GM21825 (cell line): ENCODE measurements around the gene ELP4.

Source experiments
- ATAC-seq: cut with Tn5 transposase; IDR thresholded peaks from one replicate; pipeline ENCODE4 v1.9.1; 2021; ENCODE audit warnings: mild to moderate bottlenecking, moderate library complexity; ENCODE audit not compliant: unreplicated experiment

Gene ELP4

DNA sequence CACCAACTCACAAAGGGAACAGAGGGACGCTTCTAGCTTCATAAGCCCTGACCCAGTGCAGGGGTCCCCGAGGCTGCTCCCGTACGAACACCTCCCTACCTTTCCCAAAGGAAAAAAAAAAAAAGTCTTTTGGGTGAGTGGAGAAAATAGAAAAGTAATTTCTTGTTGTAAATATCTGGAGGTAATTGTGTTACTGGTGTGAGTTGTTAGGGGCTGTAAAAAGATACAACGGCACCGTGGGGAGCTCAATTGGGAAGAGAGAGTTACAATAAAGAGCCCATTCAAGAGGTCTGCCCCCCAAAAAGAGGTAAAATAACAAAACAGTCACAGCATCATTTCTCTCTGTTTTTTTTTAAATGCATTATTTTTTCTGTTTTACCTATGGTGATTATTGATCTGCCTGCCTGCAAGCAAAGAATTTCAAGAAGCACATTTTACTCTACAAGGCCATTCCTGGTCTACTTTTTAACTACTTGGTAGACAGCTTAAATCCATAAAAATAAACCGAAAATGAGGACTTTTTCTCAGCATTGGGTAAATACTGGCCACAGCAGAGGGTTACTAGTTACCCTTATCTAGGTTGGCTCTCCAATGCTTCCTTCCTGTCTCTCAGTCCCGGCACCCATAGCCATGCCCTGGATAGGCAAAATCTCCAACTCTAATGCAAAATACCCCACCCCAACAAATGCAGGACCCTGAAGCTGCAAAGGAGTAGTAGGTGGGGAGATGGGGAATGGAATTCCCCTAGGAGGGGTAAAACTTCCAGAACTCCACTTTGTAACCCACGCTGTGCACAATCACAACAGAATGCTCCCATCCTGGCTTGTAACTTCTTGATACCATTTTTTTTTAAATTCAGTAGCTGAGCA lies 298.5 kb downstream of the ELP4 start:
- no peak for ATAC-seq

DNA sequence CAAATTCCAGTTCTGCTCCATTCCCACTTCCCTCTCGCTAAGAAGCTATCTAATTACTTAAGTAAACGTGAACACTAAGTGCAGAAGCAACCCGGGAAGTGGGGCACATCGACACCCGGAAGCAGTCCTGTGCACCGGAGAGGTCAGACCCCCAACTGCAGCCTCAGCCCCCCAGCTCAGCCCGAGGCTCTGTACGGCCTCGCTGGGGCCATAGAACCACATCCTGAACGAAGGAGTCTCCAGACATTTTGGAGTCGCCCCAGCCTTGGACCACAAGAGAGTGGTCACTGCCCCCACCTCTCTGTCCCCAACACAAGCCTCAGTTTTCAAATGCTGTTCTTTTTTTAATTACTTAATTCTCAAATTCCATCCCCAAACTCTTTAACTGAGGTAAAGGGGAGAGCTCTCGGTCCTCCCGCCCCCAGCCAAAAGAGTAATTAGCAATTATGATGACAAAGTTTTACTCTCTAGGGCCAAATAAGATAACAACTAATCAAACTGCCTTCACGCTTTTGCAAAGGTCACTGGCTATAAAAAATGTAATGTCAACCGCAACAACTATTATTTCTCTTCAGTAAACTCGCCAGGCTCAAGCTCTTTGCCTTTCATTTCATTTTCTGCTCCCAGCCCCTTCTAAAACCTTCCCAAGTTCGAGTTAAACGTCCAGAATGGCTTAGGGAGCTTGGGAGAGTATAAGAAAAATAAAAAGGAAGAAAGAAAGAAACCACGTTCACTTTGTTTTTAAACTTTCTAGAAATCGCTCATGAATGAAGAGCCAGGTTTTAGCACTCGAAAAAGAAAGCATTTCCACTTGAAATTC lies 299.4 kb downstream of the ELP4 start:
- no peak for ATAC-seq

DNA sequence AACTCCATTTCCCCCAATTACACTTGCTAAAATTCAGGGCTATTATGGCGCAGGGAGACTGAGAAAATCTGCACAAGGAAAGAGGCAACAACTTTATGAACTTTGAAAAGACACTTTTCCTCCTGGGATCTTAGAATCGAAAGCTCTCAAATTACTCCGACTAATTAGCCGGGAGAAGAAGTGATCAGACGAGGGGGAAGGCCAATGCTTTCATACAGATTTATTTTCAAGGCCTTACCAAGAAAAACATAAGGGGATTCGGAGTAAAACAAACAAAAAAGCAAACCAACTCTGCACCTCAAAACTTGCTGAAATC lies 299.9 kb downstream of the ELP4 start:
- no peak for ATAC-seq

DNA sequence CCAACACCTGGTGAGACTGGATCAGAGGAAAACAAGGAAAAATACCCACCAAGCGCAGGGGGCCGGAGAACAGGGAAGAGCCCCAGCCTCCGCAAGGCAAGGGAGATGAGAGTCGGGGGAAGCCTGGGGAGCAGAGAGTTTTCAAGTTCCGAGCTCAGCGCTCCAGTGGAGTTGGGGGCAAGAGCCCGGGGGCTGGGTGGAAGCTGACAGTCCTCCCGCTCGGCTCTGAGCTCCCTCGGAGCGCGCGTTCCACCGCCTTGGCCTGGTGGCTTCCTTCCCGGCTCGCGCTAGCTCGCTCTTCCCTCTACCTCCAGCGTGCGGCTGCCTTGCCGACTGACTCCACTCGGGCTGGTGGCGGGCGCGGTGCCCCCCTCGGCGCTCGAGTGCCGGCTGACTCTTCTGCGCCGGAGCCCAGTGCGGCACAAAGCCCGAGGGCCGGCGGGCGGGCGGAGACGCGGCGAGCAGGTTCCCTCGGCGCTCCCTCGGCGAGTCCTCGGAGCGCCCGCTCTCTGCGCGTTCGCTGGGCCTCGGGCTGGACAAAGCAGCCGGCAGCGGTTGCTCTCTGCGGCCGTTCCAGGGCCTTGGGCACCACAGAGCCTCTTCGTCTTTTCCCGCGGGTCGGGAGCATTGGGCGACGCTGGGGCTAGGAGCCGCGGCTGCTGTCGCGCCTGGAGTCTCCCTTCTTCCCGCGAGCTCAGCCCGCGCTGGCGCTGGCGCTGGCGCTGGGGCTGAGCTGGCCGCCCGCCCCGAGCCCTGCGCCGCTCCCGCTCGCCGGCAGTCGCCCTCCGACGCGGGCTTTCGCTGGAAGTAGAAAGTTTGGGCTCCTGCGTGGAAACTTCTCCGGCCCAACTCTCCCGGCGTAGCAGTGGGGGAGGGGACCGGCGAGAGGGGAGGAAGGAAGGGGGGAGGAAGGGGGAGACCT lies 300.6 kb downstream of the ELP4 start:
- no peak for ATAC-seq

- ATAC-seq: peak; percentile 67
Observed at GRCh38 chr11:31810779-31811647, 301.4 kb downstream of the ELP4 start, which contains the start of gene PAX6. Gene PAX6, minus strand, starts transcription at chr11:31811322. Its CDS starts 4,911 bp downstream, at chr11:31806411.

DNA sequence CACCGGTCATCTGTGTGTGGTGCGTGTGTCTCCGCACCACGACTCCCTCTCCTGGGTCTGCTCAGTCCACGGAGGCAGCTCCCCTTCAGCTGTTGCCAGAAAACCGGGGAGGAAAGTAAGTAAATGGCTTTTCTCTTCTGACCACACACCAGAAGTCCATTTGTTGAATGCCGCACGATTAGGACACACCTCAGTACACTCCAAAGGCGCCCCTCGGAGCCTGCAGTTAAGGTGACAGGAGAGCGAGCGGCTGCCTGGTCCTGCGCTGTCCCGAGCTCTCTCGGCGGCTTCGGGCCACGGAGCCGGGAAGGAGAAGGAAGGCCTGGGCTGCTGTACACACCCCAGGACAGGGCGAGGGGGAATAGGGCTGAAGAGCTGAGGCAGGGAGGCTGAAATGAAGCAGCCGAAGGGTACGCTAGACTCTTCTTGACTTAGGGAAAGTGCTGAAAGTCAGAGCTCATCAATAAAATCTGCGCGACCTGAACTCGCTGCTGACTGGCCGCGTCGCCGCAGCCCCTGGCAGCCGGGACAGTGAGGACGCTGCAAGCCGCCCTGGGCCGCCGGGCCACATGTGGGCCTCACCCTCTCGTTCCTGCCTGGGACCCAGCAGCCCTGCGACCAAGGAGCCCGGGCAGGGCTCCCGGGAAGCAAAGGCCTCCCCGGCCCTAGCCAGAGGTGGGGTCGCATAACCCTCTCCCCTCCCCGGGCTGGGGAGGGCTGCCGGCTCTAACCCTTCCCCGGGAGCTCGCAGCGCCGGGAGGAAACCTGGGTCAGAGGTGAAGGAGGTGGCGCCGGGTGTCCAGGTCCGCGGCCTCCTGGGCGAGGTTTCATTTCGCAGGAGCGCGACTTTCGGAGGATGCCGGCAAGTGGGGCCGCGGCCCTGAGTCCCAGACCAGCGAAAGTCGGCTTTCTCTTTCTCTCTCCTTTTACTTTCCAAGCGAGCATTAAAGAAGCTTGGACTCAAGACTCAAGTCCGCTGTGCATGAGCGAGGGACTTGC lies 303.1 kb downstream of the ELP4 start:
- ATAC-seq: no peak

- ATAC-seq: no peak
Observed at GRCh38 chr11:31813391-31814175, 304.0 kb downstream of the ELP4 start.

GRCh38 chr11:31814176-31814868 lies 304.8 kb downstream of the ELP4 start:
- ATAC-seq: no peak

DNA sequence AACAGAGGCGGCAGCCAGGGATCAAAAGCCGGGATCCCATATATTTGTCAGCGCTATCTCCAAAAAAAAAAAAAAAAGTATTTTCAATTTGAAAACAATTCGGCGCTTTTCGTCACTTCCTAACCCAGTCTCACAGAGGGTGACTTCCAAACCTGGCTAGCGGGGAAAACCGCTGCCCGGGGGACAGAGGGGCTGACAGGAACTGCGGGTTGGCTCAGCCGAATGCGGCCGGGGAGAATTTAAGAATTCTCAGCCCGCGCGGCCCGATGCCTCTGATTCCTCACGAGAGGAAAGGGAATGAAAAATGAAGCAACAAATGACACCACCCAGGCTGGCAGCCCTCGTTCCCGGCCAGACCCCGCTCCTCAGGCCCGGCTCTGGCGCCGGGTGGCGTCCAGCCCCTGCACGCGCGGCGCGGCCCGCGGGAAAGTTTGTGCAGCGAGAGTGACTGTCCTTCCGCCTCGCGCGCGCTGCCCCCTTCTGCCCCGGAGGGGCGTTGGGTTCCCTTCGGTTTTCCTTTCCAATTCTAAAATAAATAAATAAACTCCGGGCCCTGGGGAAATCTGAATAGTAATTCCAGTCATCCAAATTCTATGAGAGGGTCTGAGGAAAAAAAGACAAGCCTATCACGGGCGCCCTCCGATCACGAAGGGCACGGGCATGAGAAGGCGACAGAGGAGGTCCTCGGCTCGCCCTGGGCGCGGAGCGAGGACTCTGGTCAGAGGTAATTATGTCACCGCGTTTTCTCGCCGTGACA lies 306.3 kb downstream of the ELP4 start:
- no peak for ATAC-seq

GRCh38 chr11:31816468-31817053 lies 307.0 kb downstream of the ELP4 start:
- no peak for ATAC-seq

GRCh38 chr11:31817054-31817620 lies 307.6 kb downstream of the ELP4 start:
- ATAC-seq: no peak

GRCh38 chr11:31817621-31818424 lies 308.3 kb downstream of the ELP4 start:
- ATAC-seq: no peak

DNA sequence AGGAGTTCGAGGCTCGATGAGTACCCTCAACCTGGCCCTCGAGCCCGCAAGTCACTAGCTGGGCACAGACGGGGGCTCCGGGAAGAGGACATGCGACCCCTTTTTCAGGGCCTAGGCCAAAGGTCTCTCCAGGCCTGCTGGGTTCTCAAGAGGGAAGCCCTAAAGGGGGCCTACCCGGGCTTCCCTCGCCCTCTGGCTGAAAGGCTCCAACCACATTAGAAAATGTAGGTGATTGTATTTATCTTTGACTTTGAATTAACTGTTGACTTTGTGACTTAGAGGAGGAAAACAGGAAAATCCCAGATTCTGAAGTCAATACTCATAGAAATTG lies 308.8 kb downstream of the ELP4 start:
- no peak for ATAC-seq

DNA sequence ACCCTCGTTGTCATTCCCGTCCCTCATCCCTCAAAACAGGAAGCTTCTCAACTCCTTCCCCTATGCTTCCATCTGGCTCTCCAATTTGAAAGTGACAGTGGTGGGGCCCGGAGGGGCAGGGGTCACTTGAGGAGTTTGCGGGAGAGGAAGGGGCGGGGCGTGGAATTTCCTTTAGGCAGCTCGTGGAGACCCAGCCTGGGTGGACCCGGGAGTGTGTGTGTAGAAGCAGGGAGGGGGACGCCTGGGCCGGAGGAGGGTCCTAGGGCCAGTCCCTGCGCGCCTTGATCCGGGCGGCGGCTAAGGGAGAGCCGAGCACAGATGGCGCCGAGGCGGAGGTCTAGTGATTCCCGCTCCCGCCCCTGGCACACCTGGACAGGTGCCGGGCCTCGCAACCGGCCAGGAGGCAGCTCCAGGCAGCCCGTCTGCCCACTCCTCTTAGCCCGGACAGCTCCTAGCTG lies 309.3 kb downstream of the ELP4 start:
- ATAC-seq: no peak
